HL-60 (cell line): ENCODE measurements around the gene PPME1.

Source experiments
- GABPA ChIP-seq: IDR thresholded peaks from 2 replicates; pipeline ENCODE4 v1.6.1; 2012; ENCODE audit warnings: low read depth
- TF ChIP-seq, protein P1 (sequence below): IDR thresholded peaks from one replicate; pipeline ENCODE4 v1.5.1; 2011; ENCODE audit warnings: low read length, control low read depth, inconsistent platforms; ENCODE audit not compliant: insufficient read depth

GRCh38 chr11:74232311-74232950 is 61.3 kb downstream of the PPME1 start:
- TF ChIP-seq, protein P1, sequence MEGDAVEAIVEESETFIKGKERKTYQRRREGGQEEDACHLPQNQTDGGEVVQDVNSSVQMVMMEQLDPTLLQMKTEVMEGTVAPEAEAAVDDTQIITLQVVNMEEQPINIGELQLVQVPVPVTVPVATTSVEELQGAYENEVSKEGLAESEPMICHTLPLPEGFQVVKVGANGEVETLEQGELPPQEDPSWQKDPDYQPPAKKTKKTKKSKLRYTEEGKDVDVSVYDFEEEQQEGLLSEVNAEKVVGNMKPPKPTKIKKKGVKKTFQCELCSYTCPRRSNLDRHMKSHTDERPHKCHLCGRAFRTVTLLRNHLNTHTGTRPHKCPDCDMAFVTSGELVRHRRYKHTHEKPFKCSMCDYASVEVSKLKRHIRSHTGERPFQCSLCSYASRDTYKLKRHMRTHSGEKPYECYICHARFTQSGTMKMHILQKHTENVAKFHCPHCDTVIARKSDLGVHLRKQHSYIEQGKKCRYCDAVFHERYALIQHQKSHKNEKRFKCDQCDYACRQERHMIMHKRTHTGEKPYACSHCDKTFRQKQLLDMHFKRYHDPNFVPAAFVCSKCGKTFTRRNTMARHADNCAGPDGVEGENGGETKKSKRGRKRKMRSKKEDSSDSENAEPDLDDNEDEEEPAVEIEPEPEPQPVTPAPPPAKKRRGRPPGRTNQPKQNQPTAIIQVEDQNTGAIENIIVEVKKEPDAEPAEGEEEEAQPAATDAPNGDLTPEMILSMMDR: no peak
- TF ChIP-seq GABPA: no peak
